GM19452 (cell line): ENCODE measurements around the gene MEIS2.

ENCODE experiments used
- ATAC-seq: cut with Tn5 transposase; IDR thresholded peaks from one replicate; pipeline ENCODE4 v1.9.1; 2021; ENCODE audit not compliant: unreplicated experiment

Gene MEIS2

DNA sequence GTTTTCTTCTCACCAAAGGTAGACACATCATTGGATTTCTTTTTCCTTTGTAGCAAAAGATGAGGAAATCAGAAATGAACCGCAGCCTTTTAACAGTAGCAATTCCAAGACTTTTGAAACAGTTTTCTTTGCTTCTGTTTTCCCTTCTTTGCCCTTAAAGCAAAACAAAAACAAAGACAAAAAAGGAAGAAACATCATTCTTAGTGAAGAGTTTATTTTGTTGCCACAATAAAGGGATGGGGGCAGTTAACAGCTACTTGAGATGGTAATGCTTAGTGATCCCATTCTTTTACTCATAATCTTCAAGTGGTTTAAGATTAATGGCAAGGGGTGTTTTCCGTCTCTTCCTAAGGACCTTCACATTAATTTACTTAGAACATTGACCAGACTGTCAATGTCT, 218.8 kb downstream of the MEIS2 start:
- ATAC-seq: no peak

DNA sequence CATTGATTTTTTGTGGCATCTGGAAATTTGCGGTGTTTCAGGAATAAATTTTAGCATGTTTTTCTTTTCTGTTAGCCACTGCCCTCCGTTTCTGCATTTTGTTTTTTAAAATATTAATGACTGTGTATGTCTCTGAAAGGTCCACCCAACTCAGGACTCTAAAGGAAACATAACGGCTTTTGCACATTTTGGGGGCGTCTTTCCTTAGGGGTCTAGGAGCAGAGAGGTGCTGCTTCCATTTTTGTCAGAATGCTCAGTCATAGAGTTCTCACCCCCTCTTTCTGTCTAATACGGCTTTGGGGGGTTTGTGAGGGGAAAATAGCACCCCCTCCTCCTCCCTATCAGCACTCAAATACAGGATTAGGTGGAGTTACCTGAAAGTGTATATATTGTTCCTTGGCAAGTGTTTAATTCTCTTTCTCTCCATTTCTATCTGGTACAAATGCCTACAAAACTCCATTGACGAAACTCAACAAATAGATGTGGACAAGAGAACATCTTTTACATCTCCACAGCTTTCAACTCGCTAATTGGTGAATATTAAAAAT, 219.4 kb downstream of the MEIS2 start:
- no peak for ATAC-seq

DNA sequence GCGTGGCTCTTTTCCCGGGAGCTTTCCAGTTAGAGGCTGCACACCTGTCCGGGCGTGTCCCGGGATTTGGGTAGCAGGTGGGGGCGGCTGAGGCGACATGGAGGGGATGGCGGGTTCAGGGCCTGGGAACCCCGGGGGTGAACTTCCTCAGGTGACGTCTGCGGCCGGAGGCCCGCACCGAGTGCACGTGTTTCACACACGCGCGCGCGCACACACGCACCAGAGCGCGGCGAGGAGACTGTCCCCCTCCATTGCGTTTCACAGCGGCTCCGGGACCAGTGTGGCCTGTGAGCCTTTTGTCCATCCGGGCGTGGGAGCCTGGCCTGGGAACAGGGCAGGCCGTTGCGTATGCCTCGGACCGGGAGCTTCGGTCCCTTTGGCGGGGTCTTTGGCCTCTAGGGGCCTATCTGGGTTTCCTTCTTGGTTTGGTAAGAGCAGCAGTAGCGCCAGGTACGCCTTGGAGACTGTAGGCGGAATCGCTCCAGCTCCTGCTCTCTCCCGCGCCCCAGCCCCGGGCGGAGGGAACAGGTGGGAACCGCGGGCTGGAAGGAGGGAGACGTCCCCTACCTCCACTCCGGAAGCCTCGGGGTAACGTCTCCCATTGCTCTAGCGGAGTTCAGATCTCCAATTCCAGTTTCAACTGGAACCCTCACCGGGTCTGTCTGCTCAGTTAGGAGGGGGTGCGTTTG, 220.0 kb downstream of the MEIS2 start:
- no peak for ATAC-seq

DNA sequence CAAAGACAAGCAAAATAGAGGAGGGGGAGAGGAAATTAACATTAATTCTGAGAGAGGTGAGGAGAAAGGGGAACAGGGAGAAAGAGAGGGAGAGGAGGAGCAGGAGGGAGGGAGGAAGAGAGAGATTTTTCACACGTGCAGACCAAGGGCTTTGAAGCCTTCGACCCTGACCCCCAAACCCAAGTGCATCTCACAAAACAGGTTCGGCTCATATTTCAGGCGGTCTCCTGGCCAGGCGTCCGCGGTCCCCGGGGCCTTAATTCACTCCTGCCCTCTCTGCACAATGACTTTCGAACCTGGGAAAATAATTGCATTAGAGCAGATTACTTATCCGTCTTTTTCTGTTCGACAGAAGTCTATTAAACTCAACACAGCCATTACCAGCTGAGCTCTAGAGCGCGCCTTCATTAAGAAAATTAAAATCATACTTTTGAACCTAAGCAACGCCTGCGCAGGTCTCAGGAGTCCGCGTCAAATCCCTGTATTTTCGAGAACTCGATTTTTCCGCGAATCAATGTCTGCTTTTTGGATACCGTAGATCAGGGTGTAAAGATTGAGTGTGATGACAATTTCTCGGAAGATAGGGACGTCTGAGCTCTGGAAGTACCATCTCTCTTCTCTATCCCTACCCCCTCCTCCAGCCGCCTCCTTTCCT, 220.7 kb downstream of the MEIS2 start:
- no peak for ATAC-seq

DNA sequence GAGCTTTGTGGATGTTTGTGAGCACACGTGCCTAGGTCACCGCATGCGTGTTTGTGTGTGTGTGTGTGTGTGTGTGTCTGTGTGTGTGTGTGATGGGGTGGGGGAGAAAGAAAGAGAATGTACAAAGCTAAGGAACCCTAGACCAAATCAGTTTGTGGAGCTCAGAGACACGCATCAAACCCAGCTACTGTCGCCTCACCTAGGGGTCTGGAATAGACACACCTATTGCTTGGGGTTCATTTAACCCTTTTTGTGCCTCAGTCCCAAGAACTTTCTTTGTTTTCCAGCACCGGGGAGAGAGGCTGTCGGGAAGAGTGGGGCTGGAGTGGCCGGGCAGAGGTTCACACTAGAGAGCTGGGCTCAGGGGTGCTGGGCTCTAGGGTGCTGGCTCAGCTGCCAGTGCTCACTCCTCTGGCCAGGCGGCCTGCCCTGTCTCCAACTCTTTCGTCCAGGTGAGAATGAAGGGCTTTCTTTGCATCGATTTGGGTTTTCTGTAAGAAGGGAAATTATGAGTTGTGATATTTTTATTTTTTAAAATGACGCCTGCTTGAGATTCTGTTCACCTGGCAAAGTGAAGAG, 221.6 kb downstream of the MEIS2 start:
- no peak for ATAC-seq

DNA sequence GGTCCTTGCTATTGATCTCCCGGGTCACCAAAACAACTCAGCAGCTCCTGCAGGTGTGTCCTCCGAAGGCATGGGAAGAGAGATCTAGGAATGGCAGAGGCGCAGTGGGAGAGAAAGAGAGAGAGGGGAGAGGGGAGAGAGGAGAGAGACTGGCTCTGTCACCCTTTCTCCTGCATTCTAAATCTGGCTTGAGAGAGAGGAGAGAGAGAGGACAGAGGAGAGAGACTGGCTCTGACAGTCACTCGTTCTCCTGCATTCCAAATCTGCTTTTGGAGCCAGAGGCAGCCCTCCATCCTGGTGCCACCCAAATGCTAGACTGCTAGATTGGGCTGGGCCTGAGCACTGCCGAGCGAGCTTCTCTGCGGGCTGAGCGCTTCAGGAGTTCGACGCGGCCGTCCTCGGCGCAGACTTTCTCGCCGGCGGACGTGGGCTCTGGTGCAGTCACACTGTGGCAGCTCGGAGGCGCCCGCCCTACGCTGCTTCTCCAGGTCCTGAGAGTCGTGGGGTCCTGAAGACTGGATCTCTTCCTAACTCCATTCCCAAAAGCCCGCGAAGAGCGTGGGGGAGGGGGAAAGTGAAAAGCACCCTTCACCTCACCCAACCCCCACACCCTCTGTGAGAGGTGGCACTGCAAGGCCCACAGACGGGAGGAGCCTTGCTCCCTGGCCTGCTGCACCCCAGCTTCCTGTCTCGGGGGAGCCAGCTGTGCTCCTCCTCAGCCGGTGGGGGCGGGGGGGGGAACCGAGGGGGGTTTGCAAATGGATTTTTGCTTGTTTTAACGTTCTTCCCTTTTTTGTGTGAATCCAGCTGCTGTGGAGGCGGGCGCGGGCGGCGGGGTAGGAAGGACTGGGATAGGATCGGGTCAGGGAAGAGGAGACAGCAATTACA, 222.3 kb downstream of the MEIS2 start:
- ATAC-seq: peak; percentile 62

DNA sequence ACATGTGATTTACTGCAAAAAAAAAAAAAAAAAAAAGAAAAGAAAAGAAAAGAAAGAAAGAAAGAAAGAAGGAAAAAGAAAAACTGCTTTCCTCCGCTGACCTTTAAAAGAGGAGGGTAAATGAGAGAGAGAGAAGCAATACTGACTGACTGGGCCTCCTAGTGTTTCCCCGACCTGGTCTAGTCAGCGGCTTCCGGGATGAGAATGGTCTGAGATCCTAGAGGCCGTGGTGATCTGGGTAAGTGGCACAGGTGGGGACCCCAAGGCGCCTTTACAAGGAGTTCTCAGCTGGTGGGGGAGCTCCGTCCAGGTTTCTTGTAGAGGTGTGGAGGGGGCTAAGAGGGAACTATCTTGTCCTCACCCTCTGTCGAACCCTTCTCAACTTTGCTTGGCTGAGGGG, 223.1 kb downstream of the MEIS2 start:
- ATAC-seq: no peak

DNA sequence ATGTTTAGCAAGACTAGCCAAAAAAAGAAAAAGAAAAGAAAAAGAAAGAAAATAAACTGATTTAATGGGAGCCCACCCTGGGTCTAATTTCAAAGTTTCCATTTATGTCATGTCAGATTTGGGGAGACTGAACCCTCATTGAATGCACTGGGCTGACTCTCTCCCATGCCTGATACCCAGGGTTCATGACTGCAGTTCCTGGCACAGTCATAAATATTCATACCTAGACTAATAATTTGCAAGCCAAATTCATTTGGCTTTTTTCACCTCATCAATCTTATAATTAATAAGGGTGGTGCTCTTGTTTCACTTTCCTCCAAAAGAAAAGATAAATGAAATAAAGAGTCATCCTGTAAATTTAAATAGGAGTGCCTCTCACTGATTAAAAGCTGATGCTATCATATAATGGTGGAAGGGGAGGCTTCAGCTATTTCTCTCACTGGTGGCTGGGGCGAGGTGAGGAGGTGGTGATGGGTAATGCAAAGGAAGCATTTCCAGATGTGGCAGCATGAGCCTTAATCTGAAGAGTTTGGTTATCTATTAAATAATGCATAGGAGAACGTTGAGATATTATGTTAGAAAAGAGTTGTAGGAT, 224.5 kb downstream of the MEIS2 start:
- no peak for ATAC-seq

DNA sequence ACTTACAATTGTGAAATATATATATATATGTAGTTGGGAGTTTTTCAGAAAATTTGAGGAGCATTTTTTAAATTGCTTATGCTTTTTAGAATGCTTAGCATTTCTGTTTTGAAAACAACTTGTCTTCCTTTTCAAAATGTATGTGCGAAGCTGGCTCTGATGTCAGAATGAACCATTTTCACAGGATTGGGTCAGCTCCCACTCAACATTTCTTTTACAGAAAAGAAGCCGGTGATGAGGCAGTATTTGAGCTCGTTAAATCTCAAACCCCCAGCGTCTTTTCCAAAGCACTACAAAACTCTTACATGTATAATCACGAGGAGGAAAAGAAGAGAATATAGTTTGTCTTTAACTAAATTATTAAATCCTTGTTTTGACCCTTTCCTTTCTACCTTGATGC, 225.4 kb downstream of the MEIS2 start:
- no peak for ATAC-seq

DNA sequence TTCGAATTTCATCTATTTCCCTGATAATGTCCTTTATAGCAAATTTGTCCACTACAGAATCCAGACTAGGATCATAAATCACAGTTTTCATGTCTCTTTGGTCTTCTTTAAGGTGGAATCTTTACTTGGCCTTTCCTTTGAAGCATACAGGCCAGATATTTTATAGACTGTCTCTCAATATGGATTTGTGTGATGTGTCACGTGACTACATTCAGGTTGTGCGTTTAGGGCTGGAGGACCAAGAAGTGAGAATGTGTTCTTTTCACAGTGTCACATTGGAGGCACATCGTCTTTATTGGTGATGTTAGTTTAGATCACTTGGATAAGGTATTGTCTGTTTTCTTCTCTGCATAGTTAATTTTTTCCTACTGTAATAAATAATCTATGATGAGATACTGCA, 232.9 kb downstream of the MEIS2 start:
- ATAC-seq: no peak

DNA sequence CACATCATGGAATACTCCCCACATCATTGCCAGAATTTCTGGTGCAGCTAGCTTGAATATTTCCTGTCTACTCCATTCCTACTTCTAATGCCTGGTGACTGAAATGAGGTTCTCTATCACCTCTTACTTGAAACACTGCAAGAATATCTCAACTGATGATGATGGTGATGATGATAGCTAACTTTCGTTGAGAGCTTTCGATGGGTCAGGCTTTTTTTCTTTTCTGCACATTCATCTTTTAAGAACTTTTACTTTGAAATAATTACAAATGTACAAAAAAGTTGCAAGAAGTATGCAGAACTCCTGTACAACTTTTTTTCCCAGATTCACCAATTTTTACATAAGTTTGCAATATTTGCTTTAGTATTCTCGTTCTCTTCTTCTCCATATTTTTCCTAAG, 233.5 kb downstream of the MEIS2 start:
- ATAC-seq: no peak

DNA sequence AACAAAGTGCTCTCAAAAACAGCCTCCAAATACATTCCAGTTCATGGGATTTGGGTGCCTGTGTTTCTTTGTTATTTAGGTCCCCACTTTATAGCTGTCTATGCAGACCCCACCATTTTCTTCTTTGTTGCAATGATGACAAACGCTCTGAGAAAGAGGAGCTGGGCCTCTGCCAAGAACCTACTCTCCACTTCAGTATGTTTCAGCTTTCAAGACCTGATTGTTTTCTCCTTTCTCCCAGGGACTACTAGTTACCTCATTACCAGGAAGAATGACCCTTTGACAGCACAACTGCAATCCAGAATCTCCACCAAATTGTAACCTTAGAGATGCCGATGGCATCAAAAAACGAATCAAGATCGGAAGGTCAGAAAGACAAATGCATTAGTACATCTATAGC, 236.8 kb downstream of the MEIS2 start:
- no peak for ATAC-seq

DNA sequence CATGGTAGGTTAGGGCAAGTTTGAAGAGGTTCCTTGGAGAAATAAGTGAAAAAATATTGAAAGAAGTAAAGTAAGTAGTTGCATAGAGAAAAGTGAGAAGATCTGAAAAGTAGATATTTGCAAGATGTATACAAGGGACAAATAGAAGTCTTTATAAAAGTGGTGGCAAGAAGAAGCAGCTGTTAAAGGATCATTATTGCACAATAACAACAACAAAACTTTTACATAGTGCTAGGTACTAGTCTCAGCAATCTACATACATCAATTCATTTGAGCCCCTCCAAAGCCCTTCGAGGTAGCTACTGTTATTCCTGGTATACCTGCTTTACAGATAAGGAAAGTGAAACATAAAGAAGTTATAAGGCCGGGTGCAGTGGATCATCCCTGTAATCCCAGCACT, 239.6 kb downstream of the MEIS2 start:
- no peak for ATAC-seq

DNA sequence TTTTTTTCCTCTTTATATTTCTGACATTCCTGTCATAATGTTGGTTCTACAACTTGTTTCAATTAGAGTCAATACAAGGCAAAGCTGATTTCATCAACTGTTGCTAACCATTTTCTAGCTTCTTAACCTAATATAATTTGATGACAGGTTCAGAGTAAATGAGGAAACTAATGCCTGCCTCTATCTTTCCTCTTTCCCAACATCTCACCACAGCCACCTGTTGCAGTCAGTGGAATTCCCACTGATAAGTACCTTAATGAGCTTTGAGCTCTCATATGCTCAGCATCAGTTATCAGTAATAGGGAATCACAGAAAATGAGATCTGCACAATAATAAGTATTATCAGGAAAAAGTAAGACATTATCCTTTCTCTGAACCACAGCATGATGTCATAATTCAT, 241.9 kb downstream of the MEIS2 start:
- ATAC-seq: no peak

DNA sequence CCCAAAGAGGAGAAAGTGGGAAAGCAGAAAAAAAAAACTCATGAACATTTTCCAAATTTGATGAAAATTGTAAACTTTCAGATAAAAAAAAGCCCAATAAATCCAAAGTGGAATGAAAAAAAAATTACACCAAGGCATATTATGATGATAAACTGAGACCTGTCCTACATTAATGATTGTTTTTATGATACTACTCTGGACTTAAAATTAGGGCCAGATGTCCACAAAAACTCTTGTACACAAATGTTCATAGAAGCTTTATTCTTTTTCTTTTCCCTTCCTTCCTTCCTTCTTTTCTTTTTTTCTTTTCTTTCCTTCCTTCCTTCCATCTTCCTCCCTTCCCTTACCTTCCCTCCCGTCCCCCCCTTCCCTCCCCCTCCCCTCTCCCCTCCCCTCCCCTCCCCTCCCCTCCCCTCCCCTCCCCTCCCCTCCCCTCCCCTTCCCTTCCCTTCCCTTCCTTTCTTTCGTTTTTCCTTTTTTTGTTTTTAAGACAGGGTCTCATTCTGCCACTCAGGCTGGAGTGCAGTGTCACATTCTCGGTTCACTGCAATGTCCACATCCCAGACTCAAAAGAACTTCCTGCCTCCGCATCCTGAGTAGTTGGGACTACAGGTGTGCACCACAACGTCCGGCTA, 243.9 kb downstream of the MEIS2 start:
- no peak for ATAC-seq

DNA sequence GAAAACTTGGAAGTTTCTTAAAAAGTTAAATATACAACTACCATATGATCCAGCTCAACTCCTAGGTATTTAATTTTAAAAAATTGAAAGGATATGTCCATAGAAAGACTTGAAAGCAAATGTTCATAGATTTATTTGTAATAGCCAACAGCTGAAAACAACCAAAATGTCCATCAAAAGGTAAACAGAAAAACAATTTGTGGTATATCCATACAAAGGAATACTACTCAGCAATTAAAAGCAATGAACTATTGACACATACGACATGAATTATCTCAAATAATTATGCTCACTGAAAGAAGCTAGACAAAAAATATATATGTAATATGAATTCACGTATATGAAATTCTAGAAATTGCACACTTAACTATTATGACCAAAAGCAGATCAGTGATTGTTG, 249.5 kb downstream of the MEIS2 start:
- no peak for ATAC-seq

DNA sequence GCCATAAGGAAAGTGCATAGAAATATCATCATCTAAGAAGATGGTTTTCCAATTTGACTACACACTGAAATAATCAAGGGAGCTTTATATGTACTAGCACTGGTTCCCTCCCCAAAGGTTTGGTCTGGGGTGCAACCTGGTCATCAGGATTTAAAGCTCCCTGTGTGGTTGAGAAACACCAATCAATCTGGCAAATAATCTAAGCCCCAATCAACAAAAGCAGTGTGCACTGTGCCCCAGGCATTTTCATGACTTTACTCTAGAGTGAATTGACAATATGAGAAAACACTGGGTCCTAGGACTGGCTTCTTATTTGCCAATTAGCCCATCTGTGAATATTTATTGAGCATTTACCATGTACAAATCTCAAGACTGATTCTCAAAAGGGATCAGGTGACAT, 255.1 kb downstream of the MEIS2 start:
- ATAC-seq: no peak

DNA sequence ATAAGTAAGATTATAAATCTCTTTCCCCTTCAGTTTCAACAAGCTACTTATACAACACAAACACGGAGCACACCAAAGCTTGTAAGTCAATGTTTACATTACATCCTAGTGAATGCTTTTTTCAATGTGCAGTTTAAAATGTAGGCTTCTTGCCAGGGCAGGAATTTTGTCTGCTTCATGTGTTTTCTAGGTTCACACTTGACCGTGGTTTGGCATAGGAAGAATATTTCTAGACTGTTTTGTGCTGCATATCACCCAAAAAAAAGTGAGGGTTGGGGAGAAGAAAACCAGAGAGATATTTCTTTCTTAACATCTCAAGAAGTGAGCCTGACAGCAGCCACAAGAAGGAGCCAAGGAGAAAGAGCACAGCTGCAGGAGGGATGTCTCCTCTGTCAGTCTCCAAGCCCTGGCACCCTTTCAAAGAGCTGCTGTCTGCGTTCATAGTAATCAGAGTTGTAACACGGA, 255.8 kb downstream of the MEIS2 start:
- ATAC-seq: no peak

DNA sequence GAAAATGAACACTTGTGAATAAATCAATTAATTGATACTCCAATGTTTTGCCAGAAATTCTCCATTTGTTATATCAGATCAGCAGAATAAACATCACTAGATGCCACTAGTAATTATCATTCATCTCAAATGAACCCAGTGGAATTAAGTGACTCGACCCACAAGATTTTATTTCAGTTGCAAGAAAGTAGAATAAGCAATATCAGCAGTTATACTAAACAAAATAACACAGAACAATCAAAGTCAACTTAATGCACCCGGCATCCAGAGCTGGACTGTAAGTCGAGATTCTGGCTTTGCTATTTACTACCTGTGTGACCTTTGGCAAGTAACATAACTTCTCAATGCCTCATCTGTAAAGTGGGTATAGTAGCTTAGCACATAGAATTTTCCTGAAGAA, 256.5 kb downstream of the MEIS2 start:
- ATAC-seq: no peak

DNA sequence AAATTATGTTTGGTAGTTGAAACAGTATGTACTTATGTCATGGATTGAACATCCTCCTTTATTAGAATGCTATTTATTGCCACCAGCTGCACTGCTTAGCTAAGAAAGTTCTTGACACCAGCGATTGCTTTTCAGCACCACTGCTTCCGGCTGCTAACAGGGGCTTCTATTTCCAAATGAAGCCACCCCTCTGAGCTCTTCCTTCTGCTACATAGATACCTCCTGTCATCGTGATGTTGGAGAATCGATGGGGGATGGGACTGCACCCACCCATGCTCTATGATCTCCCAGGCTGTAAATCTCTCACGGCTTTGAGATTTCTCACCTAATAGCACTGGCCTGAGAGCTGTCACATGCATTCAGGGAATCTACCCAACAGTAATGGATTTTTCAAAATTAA, 259.2 kb downstream of the MEIS2 start:
- ATAC-seq: no peak
